ENCODE results near the gene FLOT1.

The FLOT1 gene

GRCh38 chr6:30769088-30769852, 26.8 kb upstream of the FLOT1 start:
- Histone ChIP-seq H3K27me3 (ENCODE audit: insufficient read depth, poor library complexity, severe bottlenecking) (no peaks in the 10 kb centered on the region), H3K9me3 (ENCODE audit: severe bottlenecking) (peaks cover 2% of the 10 kb centered on the region), H3K4me1 (ENCODE audit: insufficient read depth, poor library complexity, severe bottlenecking) (peaks cover 21% of the 10 kb centered on the region), H3K36me3 (ENCODE audit: low read depth) (no peaks in the 10 kb centered on the region), H3K4me3 (ENCODE audit: severe bottlenecking) (peak overlapping the region; percentile 2), H3K27ac (ENCODE audit: poor library complexity, severe bottlenecking) (peak overlapping the region; percentile 93)
- no peak for TF ChIP-seq CTCF (IDR thresholded peaks at IDR 0.05; ENCODE audit: poor library complexity, severe bottlenecking)
- DNase-seq (ENCODE audit: low spot score) (peak; percentile 95), ATAC-seq (ENCODE audit: low read depth) (peak; percentile 91)

GRCh38 chr6:30768634-30769087, 26.2 kb upstream of the FLOT1 start:
- no peak overlapping the region for H3K4me3 ChIP-seq (ENCODE audit: severe bottlenecking)
- no peak for DNase-seq (ENCODE audit: low spot score)
- peak overlapping the region; percentile 93 for H3K27ac ChIP-seq (ENCODE audit: poor library complexity, severe bottlenecking)
- H3K36me3 ChIP-seq (ENCODE audit: low read depth), result no peaks in the 10 kb centered on the region
- peaks cover 27% of the 10 kb centered on the region for H3K4me1 ChIP-seq (ENCODE audit: insufficient read depth, poor library complexity, severe bottlenecking)
- H3K9me3 ChIP-seq (ENCODE audit: severe bottlenecking), result peaks cover 2% of the 10 kb centered on the region
- no peak for TF ChIP-seq CTCF (IDR thresholded peaks at IDR 0.05; ENCODE audit: poor library complexity, severe bottlenecking)
- no peaks in the 10 kb centered on the region for H3K27me3 ChIP-seq (ENCODE audit: insufficient read depth, poor library complexity, severe bottlenecking)
- no peak; the same call in 2 of the 3 replicates for ATAC-seq (ENCODE audit: low read depth)

- TF ChIP-seq CTCF (IDR thresholded peaks at IDR 0.05; ENCODE audit: poor library complexity, severe bottlenecking), result no peak
- H3K9me3 ChIP-seq (ENCODE audit: severe bottlenecking), result peaks cover 2% of the 10 kb centered on the region
- ATAC-seq (ENCODE audit: low read depth) (no peak), DNase-seq (ENCODE audit: low spot score) (no peak)
- H3K27me3 ChIP-seq (ENCODE audit: insufficient read depth, poor library complexity, severe bottlenecking), result no peaks in the 10 kb centered on the region
- H3K27ac ChIP-seq (ENCODE audit: poor library complexity, severe bottlenecking), result peak overlapping the region; percentile 93
- H3K4me3 ChIP-seq (ENCODE audit: severe bottlenecking), result no peak overlapping the region
- no peaks in the 10 kb centered on the region for H3K36me3 ChIP-seq (ENCODE audit: low read depth)
- H3K4me1 ChIP-seq (ENCODE audit: insufficient read depth, poor library complexity, severe bottlenecking), result peaks cover 30% of the 10 kb centered on the region
Measured at GRCh38 chr6:30767944-30768301, 25.4 kb upstream of the FLOT1 start.

GRCh38 chr6:30767158-30767943, 24.9 kb upstream of the FLOT1 start:
- H3K27me3 ChIP-seq (ENCODE audit: insufficient read depth, poor library complexity, severe bottlenecking), result no peaks in the 10 kb centered on the region

More at GRCh38 chr6:30767158-30767943, 24.9 kb upstream of the FLOT1 start:
- peaks cover 30% of the 10 kb centered on the region for H3K4me1 ChIP-seq (ENCODE audit: insufficient read depth, poor library complexity, severe bottlenecking)
- peak overlapping the region; percentile 93 for H3K27ac ChIP-seq (ENCODE audit: poor library complexity, severe bottlenecking)
- ATAC-seq (ENCODE audit: low read depth), result no peak
- H3K4me3 ChIP-seq (ENCODE audit: severe bottlenecking), result no peak overlapping the region
- H3K9me3 ChIP-seq (ENCODE audit: severe bottlenecking), result peaks cover 2% of the 10 kb centered on the region
- TF ChIP-seq CTCF (IDR thresholded peaks at IDR 0.05; ENCODE audit: poor library complexity, severe bottlenecking), result no peak
- H3K36me3 ChIP-seq (ENCODE audit: low read depth), result no peaks in the 10 kb centered on the region
- DNase-seq (ENCODE audit: low spot score), result no peak
